Activated naive CD8-positive, alpha-beta T cell treated with anti-CD3 and anti-CD28 coated beads for 36 hours (primary cell): ENCODE results near the gene GGTLC3. TPM values are rescaled to one million over a fixed set of nuclear protein-coding genes. Genes with fewer than 3 reads are reported as not detected.
"Not testable (repeated sequence)": the region's sequence is repeated elsewhere in the genome, so short reads cannot be mapped to it uniquely, and the experiment has no call there.

ENCODE experiments used
- DNase-seq: peaks from one replicate; pipeline ENCODE4 v3.0.0; 2021
- H3K27ac Mint-ChIP-seq: one replicate; pipeline ENCODE4 v1.8.0; 2022; ENCODE audit warnings: mild to moderate bottlenecking, moderate library complexity, mixed read lengths
- H3K27me3 Mint-ChIP-seq: one replicate; pipeline ENCODE4 v1.8.0; 2022; ENCODE audit warnings: mild to moderate bottlenecking, mixed read lengths
- H3K36me3 Mint-ChIP-seq: one replicate; pipeline ENCODE4 v1.8.0; 2021; ENCODE audit warnings: mild to moderate bottlenecking, mixed read lengths
- H3K4me1 Mint-ChIP-seq: one replicate; pipeline ENCODE4 v1.8.0; 2021; ENCODE audit warnings: mixed read lengths
- H3K4me3 Mint-ChIP-seq: one replicate; pipeline ENCODE4 v1.8.0; 2022; ENCODE audit warnings: mild to moderate bottlenecking, moderate library complexity, mixed read lengths
- H3K9me3 Mint-ChIP-seq: one replicate; pipeline ENCODE4 v1.8.0; 2022; ENCODE audit warnings: mixed read lengths
- total RNA-seq, 2 experiments: library from RNA; stranded (reverse); gene quantifications; one replicate each; pipeline ENCODE4 v1.2.3, GENCODE V29; 2021

GGTLC3 gene
- total RNA-seq, 2 experiments from 2014 or later = not detected

DNA sequence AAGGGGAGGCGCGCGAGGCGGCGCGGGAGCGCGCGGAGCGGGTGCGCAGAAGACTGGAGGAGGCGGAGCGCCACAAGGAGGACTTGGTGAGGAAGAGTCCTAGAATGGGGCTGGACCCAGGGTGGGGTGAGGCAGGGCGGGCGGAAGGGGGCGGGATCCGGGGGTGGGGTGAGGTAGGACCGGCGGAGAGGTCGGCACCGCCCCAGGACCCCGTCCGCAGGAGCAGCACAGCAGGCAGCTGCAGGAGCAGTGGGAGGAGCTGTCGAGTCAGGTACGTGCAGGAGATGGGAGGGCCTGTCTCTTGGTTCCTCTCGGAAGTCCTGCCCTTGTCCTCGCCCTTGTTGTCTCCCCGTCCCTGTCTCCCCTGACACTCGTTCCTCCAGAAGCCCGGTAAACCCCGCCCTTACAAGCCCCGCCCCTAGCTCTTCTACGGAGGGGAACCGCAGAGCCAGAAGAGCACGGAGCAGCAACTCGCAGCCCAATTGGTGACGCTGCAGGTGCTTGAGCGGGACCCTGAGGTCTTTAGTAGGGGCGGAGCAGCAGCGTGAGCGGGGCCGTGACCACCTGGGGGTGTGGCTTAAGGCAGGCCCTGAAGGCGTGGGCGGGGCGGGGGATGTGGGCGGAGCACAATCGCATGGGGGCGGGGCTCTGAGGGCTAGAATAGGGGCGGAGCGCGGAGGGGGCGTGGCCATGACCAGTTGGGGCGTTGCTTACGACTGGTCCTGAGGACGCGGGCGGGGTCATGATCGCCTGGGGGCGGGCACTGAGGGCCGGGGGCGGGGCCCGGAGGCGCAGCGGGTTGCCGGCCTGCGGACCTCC lies 10.8 kb upstream of the GGTLC3 start:
- DNase-seq = peak; percentile 87
- Mint-ChIP-seq H3K4me3 (peak overlapping the region; percentile 63), H3K27ac (peak overlapping the region; percentile 85)
- H3K4me1 Mint-ChIP-seq, H3K9me3 Mint-ChIP-seq, H3K36me3 Mint-ChIP-seq, H3K27me3 Mint-ChIP-seq: not testable (repeated sequence)

DNA sequence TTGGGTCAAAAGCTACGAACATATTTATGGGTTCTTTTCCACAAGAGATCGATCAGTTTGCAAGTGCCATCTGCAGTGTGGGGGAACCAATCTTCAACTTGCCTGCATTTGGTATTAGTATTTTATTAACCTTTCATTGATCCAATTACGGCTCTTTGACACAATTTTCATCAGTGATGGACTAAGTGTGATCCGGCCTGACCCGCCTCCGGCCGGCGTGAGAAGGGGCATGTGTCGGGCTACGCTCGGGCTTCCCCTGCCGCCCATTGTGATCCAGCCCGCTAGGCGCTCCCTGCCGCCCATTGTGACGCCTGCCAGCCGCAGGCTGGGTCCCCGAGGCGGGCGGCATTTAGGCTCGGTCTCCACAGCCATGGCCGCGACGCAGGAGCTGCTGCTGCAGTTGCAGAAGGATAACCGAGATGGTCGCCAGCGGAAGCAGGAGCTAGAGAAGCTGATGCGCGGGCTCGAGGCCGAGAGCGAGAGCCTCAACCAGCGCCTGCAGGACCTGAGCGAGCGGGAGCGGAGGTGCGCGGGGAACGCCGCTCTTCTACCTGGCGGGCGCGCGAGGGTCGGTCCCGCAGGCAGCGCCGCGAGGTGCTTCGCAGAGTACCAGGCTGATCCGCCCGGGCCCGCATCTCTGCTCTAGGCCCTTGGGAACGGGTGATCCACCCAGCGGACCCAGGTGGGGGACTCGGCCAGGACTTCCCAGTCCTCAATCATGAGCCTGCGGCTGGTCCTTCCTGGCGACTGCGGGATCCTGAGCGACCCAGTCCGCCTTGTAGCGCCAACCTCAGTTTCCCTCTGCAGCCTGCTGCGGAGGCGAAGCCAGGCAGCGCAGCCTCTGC lies 10.0 kb upstream of the GGTLC3 start, which contains the start of gene TMEM191B:
Gene TMEM191B (plus strand): TSS at position 51 of the 845 bp plus-strand sequence. CDS start 179 bp downstream, at position 230.
- H3K27ac Mint-ChIP-seq, H3K27me3 Mint-ChIP-seq, H3K4me1 Mint-ChIP-seq, H3K36me3 Mint-ChIP-seq, H3K9me3 Mint-ChIP-seq, DNase-seq: not testable (repeated sequence)
- H3K4me3 Mint-ChIP-seq = peak within 1 kb of the TSS; percentile 63

DNA sequence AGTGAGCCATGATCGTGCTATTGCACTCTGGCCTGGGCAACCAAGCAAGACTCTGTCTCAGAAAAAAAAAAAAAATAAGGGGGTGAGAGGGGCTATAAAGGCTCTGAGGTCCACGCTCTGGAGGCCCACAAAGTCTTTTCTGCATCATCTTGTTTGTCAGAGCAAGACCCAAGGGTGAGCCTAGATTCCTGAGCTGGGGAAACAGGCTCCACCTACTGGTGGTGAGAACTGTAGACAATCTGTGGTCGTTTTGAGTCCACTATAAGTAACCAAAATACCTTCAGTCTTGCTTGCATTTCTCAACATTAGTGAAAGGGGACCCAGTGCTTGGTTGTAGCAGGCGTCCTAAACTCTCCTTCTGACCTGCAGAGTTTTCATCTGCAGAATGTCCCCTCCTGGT lies 5.4 kb upstream of the GGTLC3 start:
- not testable (repeated sequence) for H3K27me3 Mint-ChIP-seq, H3K4me3 Mint-ChIP-seq, H3K27ac Mint-ChIP-seq, DNase-seq, H3K36me3 Mint-ChIP-seq, H3K9me3 Mint-ChIP-seq, H3K4me1 Mint-ChIP-seq

DNA sequence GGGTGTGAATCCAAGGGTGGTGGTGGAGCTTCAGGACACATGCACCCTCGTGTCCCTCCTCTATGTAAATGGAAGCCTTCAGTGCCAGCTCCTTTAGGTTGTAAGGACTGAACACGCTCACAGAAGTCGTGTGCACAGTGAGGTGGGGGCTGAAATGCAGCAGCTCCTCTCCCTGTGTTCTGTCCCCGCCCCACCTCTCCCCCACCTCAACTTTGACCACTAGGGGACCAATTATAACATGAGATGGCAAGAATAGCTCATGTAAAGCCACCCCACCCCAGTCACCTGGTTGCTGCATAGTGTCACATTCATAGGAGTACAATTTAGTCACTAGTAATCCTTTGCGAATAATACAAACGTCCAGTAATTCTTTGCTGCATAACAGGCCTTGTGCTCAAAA lies 4.8 kb upstream of the GGTLC3 start:
- not testable (repeated sequence) for H3K27ac Mint-ChIP-seq, H3K27me3 Mint-ChIP-seq, H3K4me1 Mint-ChIP-seq, H3K36me3 Mint-ChIP-seq, H3K4me3 Mint-ChIP-seq, DNase-seq, H3K9me3 Mint-ChIP-seq

DNA sequence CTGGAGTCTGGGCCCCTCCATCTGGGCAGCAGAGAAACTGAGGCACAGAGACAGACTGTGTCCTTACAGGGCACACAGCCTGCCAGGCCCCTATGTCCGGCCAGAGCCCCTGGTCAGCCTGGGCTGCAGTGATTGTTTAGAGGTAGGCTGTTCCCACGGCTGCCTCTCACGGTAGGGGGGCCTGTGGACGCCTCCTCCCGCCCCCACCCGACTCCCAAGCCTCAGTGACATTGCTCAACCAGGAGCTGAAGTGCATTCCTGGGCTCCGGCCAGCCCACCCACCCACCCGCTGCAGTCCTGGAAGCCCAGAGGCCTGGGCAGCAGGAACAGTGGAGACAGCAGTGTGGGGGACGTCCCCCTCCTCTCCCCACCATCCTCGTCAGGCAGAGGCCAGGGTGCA lies 4.5 kb downstream of the GGTLC3 start:
- H3K4me1 Mint-ChIP-seq, H3K36me3 Mint-ChIP-seq, H3K27ac Mint-ChIP-seq, DNase-seq, H3K27me3 Mint-ChIP-seq, H3K9me3 Mint-ChIP-seq, H3K4me3 Mint-ChIP-seq: not testable (repeated sequence)

DNA sequence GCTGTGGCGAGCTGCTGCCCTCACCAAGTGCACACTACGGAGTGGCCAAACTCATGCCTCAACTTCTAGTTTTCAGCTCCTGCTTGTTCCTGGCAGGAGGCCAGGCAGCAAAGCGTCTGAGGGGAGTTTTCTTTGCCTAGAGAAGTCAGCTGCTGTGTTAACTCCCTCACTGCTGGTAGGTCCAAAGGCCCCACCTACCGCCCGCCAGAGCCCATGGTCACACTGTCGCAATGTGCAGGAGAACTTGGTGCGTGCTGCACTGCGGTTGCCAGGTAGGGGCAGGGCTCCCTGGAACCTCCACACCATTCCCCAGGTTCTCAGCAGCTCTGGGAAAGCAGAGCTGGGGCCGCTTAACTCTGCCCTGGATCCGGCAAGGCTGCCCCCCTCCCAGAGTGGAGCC lies 5.6 kb downstream of the GGTLC3 start:
- H3K27me3 Mint-ChIP-seq, H3K4me3 Mint-ChIP-seq, H3K4me1 Mint-ChIP-seq, H3K36me3 Mint-ChIP-seq, DNase-seq, H3K9me3 Mint-ChIP-seq, H3K27ac Mint-ChIP-seq: not testable (repeated sequence)

DNA sequence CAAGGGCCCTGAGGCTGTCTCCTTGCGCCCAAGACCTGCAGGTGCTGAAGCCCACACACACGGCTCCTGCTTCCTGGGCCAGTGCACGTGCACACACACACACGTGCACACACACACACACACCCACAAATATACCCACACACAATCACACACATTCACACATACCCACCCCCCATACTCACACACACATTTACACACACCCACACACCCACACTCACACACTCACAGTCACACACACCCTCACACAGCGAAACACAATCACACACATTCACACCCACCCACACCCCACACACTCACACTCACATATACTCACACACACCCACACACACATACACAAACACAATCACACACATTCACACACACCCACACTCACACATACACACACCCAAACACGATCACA lies 6.6 kb downstream of the GGTLC3 start:
- not testable (repeated sequence) for H3K36me3 Mint-ChIP-seq, DNase-seq, H3K9me3 Mint-ChIP-seq, H3K27me3 Mint-ChIP-seq, H3K4me1 Mint-ChIP-seq, H3K4me3 Mint-ChIP-seq, H3K27ac Mint-ChIP-seq

DNA sequence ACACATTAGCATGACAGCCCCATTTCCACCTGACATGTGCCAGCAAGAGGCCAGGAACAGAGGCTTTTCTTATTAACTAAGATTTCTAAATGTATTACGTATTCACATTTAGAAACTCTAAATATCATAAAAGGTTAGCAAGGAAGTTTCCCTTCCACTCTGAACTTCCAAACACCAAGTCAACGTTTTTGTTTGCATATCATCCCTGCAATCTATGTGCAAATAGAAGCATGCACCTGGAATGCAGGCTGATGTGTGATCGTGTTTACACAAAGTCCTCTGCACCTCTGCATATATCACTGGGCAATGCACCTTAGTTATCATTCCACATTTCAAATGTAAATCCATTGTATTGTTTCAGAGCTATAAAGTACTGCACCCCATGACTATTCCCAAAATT lies 21.7 kb downstream of the GGTLC3 start:
- not testable (repeated sequence) for H3K9me3 Mint-ChIP-seq, DNase-seq, H3K4me1 Mint-ChIP-seq, H3K27ac Mint-ChIP-seq, H3K4me3 Mint-ChIP-seq, H3K27me3 Mint-ChIP-seq, H3K36me3 Mint-ChIP-seq

Other genes with a start within 250 kb of the GGTLC3 start
- gene TMEM191B, start 9.6 kb upstream of the GGTLC3 start, total RNA-seq = 1 to 10 TPM; 1.5 to 1.7 TPM
- gene RIMBP3, start 93.8 kb upstream of the GGTLC3 start, total RNA-seq = under 1 TPM; 0.30 to 0.52 TPM